A549 (cell line): ENCODE measurements around the gene BTN2A1. TPM values are rescaled to one million over a fixed set of nuclear protein-coding genes. Genes with fewer than 3 reads are reported as not detected.

Experiments used
- ATAC-seq, 2 experiments: fragments of 200-7000 bp in 1 of 2; fragments of >200 bp in 1 of 2; cut with Nextera tagmentation in 1 of 2; cut with Tn5 transposase in 1 of 2; 3 replicates each; pipeline versions ENCODE4 v1.8.0 to v1.9.1; 2018 to 2020; ENCODE audit warnings: mild to moderate bottlenecking in 1 of 2, moderate library complexity in 1 of 2
- CTCF ChIA-PET: fragments of 300-600 bp; sonication (Branson Sonifier 250); formaldehyde crosslinking; extraction: SDS; loops from one replicate; lab custom pipeline; 2021; ENCODE audit warnings: antibody characterized with exemption, inconsistent platforms; lab: Yijun Ruan, JAX
- POLR2A ChIA-PET: fragments of 350-600 bp; formaldehyde crosslinking; extraction: SDS; loops from one replicate; lab custom pipeline; 2021; ENCODE audit warnings: antibody characterized with exemption, inconsistent platforms; lab: Yijun Ruan, JAX
- DNase-seq, 2 experiments: peaks; one replicate each; pipeline versions ENCODE4 v3.0.0 to v3.0.0-alpha.2; 2011 to 2016; ENCODE audit warnings: low read depth in 1 of 2, low spot score in 1 of 2
- FAIRE-seq: peaks from 2 replicates; lab custom pipeline; 2011; peaks lifted over from hg19 to GRCh38; lab: Jason Lieb, UNC
- H3K27ac ChIP-seq, 2 experiments: fragments of >200 bp; sonication (Bioruptor Twin); formaldehyde crosslinking; 3 replicates each; pipeline ENCODE4 v1.5.1; 2016 to 2017
- H3K4me1 ChIP-seq: fragments of >200 bp; sonication (Bioruptor Twin); formaldehyde crosslinking; 3 replicates; pipeline ENCODE4 v1.6.1; 2016
- H3K4me2 ChIP-seq: fragments of >200 bp; sonication (Bioruptor Twin); formaldehyde crosslinking; 3 replicates; pipeline ENCODE4 v1.6.1; 2016
- H3K4me3 ChIP-seq: fragments of >200 bp; sonication (Bioruptor Twin); formaldehyde crosslinking; 3 replicates; pipeline ENCODE4 v1.5.1; 2016
- H3K9me3 ChIP-seq: fragments of >200 bp; sonication (Bioruptor Twin); formaldehyde crosslinking; 3 replicates; pipeline ENCODE4 v1.6.1; 2016
- CBX8 ChIP-seq: fragments of 200-600 bp; sonication (generic); IDR thresholded peaks from 2 replicates; pipeline ENCODE4 v1.6.1; 2016
- CHD2 ChIP-seq: fragments of 150-350 bp; IDR thresholded peaks from 2 replicates; pipeline ENCODE4 v1.6.1; 2014; ENCODE audit warnings: low read length; ENCODE audit not compliant: partially characterized antibody
- EHMT2 ChIP-seq: fragments of 200-600 bp; sonication (generic); IDR thresholded peaks from 2 replicates; pipeline ENCODE4 v1.6.1; 2016; ENCODE audit warnings: antibody characterized with exemption, low read depth, mild to moderate bottlenecking, moderate library complexity
- EP300 ChIP-seq, 2 experiments: fragments of >200 bp; sonication (Bioruptor Twin); formaldehyde crosslinking; IDR thresholded peaks; 2 replicates in 1 of 2; 3 replicates in 1 of 2; pipeline ENCODE4 v1.6.1; 2016 to 2017
- FOSB ChIP-seq: fragments of 250-450 bp; sonication (Bioruptor Pico); IDR thresholded peaks from 2 replicates; pipeline ENCODE4 v1.5.0; 2020; ENCODE audit warnings: mild to moderate bottlenecking, moderate library complexity
- FOSL2 ChIP-seq, 2 experiments: fragments of 450-650 bp in 1 of 2; fragments of >200 bp in 1 of 2; sonication (Bioruptor Twin) in 1 of 2; formaldehyde crosslinking; IDR thresholded peaks; 2 replicates each; pipeline versions ENCODE4 v1.5.0 to v1.6.1; 2016 to 2020; ENCODE audit warnings: mild to moderate bottlenecking in 1 of 2, moderate library complexity in 1 of 2
- FOXS1 ChIP-seq: fragments of 250-450 bp; sonication (Bioruptor Pico); IDR thresholded peaks from 2 replicates; pipeline ENCODE4 v1.5.0; 2020; ENCODE audit warnings: mild to moderate bottlenecking, moderate library complexity
- HOXA7 ChIP-seq: fragments of 250-450 bp; sonication (Bioruptor Pico); IDR thresholded peaks from 2 replicates; pipeline ENCODE4 v1.5.0; 2020; ENCODE audit warnings: mild to moderate bottlenecking, moderate library complexity
- JUN ChIP-seq, 2 experiments: fragments of >200 bp; sonication (Bioruptor Twin); formaldehyde crosslinking; IDR thresholded peaks; 2 replicates in 1 of 2; 3 replicates in 1 of 2; pipeline ENCODE4 v1.6.1; 2016 to 2017
- JUNB ChIP-seq: fragments of >200 bp; sonication (Bioruptor Twin); formaldehyde crosslinking; IDR thresholded peaks from 2 replicates; pipeline ENCODE4 v1.6.1; 2016
- NFE2L2 ChIP-seq: fragments of 150-350 bp; conservative IDR thresholded peaks from 2 replicates; pipeline ENCODE4 v1.6.1; 2014; ENCODE audit warnings: low read length
- RARB ChIP-seq: fragments of 250-450 bp; sonication (Bioruptor Pico); IDR thresholded peaks from 2 replicates; pipeline ENCODE4 v1.8.0; 2021; ENCODE audit warnings: mild to moderate bottlenecking, moderate library complexity
- RCOR1 ChIP-seq: fragments of 150-350 bp; IDR thresholded peaks from 2 replicates; pipeline ENCODE4 v1.6.1; 2014; ENCODE audit warnings: antibody characterized with exemption, low read length, low read depth
- RFX5 ChIP-seq: fragments of 450-650 bp; IDR thresholded peaks from 2 replicates; pipeline ENCODE4 v1.7.1; 2014; ENCODE audit warnings: antibody characterized with exemption, mild to moderate bottlenecking, moderate library complexity
- ZNF302 ChIP-seq: fragments of 250-450 bp; sonication (Bioruptor Pico); IDR thresholded peaks from 2 replicates; pipeline ENCODE4 v1.9.0; 2021; ENCODE audit warnings: inconsistent platforms, mild to moderate bottlenecking, moderate library complexity
- WGBS: methylation state at CpG from one replicate; pipeline ENCODE4 v1.1.6; 2017; ENCODE audit errors: missing lambda C conversion rate; 5-methylcytosine and 5-hydroxymethylcytosine counted together
- polyA plus RNA-seq, 4 experiments: library from polyadenylated mRNA; depleted of rRNA in 3 of 4; stranded (reverse); fragments of >200 nt; fragmentation: RNase III in 1 of 4; extraction: RNeasy Plus Mini Kit Qiagen cat#74134 plus additional on column Dnase treatment in 1 of 4; gene quantifications; 2 replicates in 3 of 4; 3 replicates in 1 of 4; pipeline ENCODE4 v1.2.3, GENCODE V29; 2011 to 2017
- TF ChIP-seq, protein P1 (sequence below): fragments of >200 bp; sonication (Bioruptor Twin); formaldehyde crosslinking; IDR thresholded peaks from 3 replicates; pipeline ENCODE4 v1.6.1; 2016
- TF ChIP-seq, protein P2 (sequence below): IDR thresholded peaks from 2 replicates; pipeline ENCODE4 v1.6.1; 2012
- TF ChIP-seq, protein P3 (sequence below): IDR thresholded peaks from 2 replicates; pipeline ENCODE4 v1.6.1; 2012
- TF ChIP-seq, protein P4 (sequence below): fragments of >200 bp; sonication (Bioruptor Twin); formaldehyde crosslinking; IDR thresholded peaks from 3 replicates; pipeline ENCODE4 v1.5.1; 2016
- TF ChIP-seq, protein P5 (sequence below): fragments of 250-450 bp; sonication (Bioruptor Pico); IDR thresholded peaks from 2 replicates; pipeline ENCODE4 v1.5.0; 2021; ENCODE audit warnings: mild to moderate bottlenecking, moderate library complexity, borderline replicate concordance
- TF ChIP-seq, protein P6 (sequence below): fragments of 450-650 bp; IDR thresholded peaks from 2 replicates; pipeline ENCODE4 v1.6.1; 2014; ENCODE audit warnings: antibody characterized with exemption

Gene BTN2A1
- polyA plus RNA-seq, 2 of the 4 experiments (the other 2 are of a cell fraction): 20.3 to 20.7 TPM

DNA sequence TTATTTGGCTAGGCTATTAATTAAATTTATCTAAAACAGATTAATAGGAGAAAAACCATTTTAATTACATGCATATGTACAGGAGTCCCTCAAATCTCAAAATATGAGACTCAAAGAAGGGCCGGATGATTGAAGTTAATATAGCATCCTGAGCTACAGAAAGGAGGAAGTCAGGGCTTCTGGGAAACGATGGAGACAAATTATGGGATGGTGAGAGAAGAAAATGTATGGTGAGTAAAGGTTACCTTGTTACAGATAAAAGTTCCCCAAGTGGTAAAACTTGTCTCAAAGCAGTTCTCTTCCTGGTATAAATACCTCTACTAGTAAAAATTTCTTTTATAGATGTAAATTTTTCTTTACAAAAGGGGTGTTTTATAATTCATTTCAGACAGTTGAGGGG, 26.4 kb downstream of the BTN2A1 start:
- FAIRE-seq: no peak
- POLR2A ChIA-PET: no interaction called here
- 60% methylated on average over 2 of the region's 2 CpGs for WGBS

DNA sequence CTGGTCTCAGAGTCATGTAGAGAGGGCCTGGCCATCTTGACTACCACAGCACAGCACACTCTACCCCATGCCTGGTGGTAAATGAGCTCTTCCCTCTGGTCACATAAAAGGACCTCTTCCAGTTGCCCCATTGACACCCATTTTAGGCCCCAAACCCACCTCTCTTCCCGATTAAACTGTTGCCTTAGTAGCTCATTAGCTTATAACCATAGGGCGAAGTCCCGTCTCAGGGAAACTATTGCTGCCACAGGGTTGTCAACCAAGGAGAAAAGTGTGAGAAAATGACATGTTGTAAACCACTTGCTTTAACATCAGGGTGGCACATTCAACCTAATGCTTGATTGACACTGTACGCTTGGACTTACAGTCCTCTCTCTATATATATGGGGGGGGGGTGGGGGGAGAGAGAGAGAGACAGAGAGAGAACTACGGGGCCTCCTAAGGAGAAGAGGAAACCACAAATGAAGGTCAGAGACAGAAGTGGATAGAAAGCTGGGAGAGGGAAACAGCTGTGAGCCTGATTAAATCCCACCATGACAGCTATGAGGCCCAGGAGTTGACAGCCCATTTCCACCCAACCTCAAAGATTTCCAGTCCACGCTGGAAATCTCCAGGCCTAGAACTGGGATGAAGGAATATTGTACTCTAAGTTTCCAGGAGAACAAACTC, 27.5 kb downstream of the BTN2A1 start:
- H3K9me3 ChIP-seq: no peaks in the 10 kb centered on the region
- DNase-seq: no peak
- TF ChIP-seq JUNB (no peak), CHD2 (no peak), EHMT2 (no peak)
- no peak for ATAC-seq
- no peaks in the 10 kb centered on the region for H3K4me1 ChIP-seq
- CTCF ChIA-PET: interaction anchor here (1.6 kb wide), 1 partner anchor 139 kb away, joined by 3 read pairs; no protein-coding TSS in a partner anchor
- POLR2A ChIA-PET: no interaction called here
- WGBS: 81% methylated on average over 6 of the region's 6 CpGs
- H3K4me3 ChIP-seq: no peak overlapping the region
- no peak overlapping the region for H3K4me2 ChIP-seq
- no peak for FAIRE-seq
- no peak overlapping the region for H3K27ac ChIP-seq

More for the DNA sequence above, 26.4 kb downstream of the BTN2A1 start:
- CTCF ChIA-PET: no interaction called here
- DNase-seq (no peak), ATAC-seq (no peak)
- Histone ChIP-seq H3K9me3 (no peaks in the 10 kb centered on the region), H3K4me3 (no peak overlapping the region), H3K4me2 (no peak overlapping the region), H3K4me1 (no peaks in the 10 kb centered on the region), H3K27ac (no peak overlapping the region)
- TF ChIP-seq CHD2 (no peak), FOXS1 (CRISPR knock-in tag) (no peak), NFE2L2 (no peak), RARB (CRISPR knock-in tag) (no peak), FOSB (no peak), RFX5 (no peak), ZNF302 (no peak), RCOR1 (no peak), FOSL2 (IDR thresholded peaks at IDR 0.05) (no peak), FOSL2 (CRISPR knock-in tag; IDR thresholded peaks at IDR 0.05) (no peak), EP300 (IDR thresholded peaks at IDR 0.05) (no peak), JUN (IDR thresholded peaks at IDR 0.05) (no peak), CBX8 (no peak), HOXA7 (CRISPR knock-in tag) (no peak)
- TF ChIP-seq, protein P1, sequence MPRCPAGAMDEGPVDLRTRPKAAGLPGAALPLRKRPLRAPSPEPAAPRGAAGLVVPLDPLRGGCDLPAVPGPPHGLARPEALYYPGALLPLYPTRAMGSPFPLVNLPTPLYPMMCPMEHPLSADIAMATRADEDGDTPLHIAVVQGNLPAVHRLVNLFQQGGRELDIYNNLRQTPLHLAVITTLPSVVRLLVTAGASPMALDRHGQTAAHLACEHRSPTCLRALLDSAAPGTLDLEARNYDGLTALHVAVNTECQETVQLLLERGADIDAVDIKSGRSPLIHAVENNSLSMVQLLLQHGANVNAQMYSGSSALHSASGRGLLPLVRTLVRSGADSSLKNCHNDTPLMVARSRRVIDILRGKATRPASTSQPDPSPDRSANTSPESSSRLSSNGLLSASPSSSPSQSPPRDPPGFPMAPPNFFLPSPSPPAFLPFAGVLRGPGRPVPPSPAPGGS: no peak
- TF ChIP-seq, protein P2, sequence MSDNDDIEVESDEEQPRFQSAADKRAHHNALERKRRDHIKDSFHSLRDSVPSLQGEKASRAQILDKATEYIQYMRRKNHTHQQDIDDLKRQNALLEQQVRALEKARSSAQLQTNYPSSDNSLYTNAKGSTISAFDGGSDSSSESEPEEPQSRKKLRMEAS: no peak
- TF ChIP-seq, protein P3, sequence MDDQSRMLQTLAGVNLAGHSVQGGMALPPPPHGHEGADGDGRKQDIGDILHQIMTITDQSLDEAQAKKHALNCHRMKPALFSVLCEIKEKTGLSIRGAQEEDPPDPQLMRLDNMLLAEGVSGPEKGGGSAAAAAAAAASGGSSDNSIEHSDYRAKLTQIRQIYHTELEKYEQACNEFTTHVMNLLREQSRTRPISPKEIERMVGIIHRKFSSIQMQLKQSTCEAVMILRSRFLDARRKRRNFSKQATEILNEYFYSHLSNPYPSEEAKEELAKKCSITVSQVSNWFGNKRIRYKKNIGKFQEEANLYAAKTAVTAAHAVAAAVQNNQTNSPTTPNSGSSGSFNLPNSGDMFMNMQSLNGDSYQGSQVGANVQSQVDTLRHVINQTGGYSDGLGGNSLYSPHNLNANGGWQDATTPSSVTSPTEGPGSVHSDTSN: no peak
- TF ChIP-seq, protein P4, sequence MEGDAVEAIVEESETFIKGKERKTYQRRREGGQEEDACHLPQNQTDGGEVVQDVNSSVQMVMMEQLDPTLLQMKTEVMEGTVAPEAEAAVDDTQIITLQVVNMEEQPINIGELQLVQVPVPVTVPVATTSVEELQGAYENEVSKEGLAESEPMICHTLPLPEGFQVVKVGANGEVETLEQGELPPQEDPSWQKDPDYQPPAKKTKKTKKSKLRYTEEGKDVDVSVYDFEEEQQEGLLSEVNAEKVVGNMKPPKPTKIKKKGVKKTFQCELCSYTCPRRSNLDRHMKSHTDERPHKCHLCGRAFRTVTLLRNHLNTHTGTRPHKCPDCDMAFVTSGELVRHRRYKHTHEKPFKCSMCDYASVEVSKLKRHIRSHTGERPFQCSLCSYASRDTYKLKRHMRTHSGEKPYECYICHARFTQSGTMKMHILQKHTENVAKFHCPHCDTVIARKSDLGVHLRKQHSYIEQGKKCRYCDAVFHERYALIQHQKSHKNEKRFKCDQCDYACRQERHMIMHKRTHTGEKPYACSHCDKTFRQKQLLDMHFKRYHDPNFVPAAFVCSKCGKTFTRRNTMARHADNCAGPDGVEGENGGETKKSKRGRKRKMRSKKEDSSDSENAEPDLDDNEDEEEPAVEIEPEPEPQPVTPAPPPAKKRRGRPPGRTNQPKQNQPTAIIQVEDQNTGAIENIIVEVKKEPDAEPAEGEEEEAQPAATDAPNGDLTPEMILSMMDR: no peak
- TF ChIP-seq, protein P5, sequence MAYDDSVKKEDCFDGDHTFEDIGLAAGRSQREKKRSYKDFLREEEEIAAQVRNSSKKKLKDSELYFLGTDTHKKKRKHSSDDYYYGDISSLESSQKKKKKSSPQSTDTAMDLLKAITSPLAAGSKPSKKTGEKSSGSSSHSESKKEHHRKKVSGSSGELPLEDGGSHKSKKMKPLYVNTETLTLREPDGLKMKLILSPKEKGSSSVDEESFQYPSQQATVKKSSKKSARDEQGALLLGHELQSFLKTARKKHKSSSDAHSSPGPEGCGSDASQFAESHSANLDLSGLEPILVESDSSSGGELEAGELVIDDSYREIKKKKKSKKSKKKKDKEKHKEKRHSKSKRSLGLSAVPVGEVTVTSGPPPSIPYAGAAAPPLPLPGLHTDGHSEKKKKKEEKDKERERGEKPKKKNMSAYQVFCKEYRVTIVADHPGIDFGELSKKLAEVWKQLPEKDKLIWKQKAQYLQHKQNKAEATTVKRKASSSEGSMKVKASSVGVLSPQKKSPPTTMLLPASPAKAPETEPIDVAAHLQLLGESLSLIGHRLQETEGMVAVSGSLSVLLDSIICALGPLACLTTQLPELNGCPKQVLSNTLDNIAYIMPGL (CRISPR knock-in tag): no peak
- TF ChIP-seq, protein P6, sequence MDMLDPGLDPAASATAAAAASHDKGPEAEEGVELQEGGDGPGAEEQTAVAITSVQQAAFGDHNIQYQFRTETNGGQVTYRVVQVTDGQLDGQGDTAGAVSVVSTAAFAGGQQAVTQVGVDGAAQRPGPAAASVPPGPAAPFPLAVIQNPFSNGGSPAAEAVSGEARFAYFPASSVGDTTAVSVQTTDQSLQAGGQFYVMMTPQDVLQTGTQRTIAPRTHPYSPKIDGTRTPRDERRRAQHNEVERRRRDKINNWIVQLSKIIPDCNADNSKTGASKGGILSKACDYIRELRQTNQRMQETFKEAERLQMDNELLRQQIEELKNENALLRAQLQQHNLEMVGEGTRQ: no peak
